Mesothelial cell of epicardium (in vitro differentiated cells): Measurements from ENCODE around the gene ADRA2C. TPM values are rescaled to one million over a fixed set of nuclear protein-coding genes. Genes with fewer than 3 reads are reported as not detected.

Experiments used
- DNase-seq, 2 experiments: peaks; one replicate each; pipeline ENCODE4 v3.0.0; 2021; ENCODE audit warnings: low spot score in 2 of 2; ENCODE audit not compliant: unreplicated experiment in 2 of 2
- H3K27ac Mint-ChIP-seq: 2 replicates; pipeline ENCODE4 v1.8.0; 2021; ENCODE audit warnings: mixed read lengths
- H3K27me3 Mint-ChIP-seq: 2 replicates; pipeline ENCODE4 v1.8.0; 2021; ENCODE audit warnings: low read depth, mixed read lengths
- H3K36me3 Mint-ChIP-seq: 2 replicates; pipeline ENCODE4 v1.8.0; 2021; ENCODE audit warnings: mixed read lengths
- H3K4me1 Mint-ChIP-seq: 2 replicates; pipeline ENCODE4 v1.8.0; 2021; ENCODE audit warnings: mixed read lengths
- H3K4me3 Mint-ChIP-seq: 2 replicates; pipeline ENCODE4 v1.8.0; 2021; ENCODE audit warnings: mild to moderate bottlenecking, moderate library complexity, mixed read lengths
- H3K9me3 Mint-ChIP-seq: 2 replicates; pipeline ENCODE4 v1.8.0; 2021; ENCODE audit warnings: mixed read lengths
- total RNA-seq: library from RNA; stranded (reverse); gene quantifications from 3 replicates; pipeline ENCODE4 v1.2.1, GENCODE V29; 2021
- TF ChIP-seq, protein P1 (sequence below): fragments of 200-600 bp; sonication (generic); IDR thresholded peaks from one replicate; pipeline ENCODE4 v1.5.0; 2021; ENCODE audit warnings: antibody characterized with exemption; ENCODE audit not compliant: unreplicated experiment

The ADRA2C gene
- 1.8 to 2.1 TPM (median 1.9 TPM) in 3 replicates for total RNA-seq

DNA sequence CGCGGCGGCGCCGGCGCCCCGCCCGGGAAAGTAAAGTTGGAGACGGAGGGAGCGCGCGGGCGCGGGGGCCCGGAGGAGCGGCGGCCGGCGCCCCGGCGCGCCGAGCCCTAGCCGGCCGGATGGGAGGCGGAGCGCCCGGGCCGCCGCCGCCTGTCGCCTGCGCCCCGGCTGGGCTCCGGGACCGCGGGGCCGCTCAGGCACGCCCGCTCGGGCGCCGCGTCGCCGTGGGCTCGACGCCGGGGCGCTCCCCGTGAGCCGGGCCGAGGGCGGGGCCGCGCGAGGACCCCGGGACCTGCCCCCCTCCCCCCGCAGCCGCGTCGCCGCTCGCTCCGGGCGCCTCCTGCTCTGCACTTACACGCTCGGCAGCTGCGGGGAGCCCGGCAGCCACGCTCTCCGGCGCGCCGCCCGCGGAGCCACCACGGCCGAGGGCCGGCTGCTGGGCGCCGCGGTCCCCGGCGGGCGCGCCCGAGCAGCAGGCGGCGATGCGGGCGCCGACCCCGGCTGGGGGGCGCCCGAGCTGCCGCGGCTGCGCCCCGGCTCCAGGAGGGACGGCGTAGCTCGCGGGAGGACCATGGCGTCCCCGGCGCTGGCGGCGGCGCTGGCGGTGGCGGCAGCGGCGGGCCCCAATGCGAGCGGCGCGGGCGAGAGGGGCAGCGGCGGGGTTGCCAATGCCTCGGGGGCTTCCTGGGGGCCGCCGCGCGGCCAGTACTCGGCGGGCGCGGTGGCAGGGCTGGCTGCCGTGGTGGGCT is at the start of gene ADRA2C:
Gene ADRA2C, plus strand, starts transcription at position 350 of the 749 bp plus-strand sequence. Its CDS starts 222 bp downstream, at position 572.
- Mint-ChIP-seq H3K4me3 (peak within 1 kb of the TSS; percentile 75), H3K27ac (no peak within 1 kb of the TSS), H3K27me3 (peaks cover 71% of the 10 kb centered on the region), H3K36me3 (no peaks in the 10 kb centered on the region), H3K9me3 (no peaks in the 10 kb centered on the region), H3K4me1 (peaks cover 7% of the 10 kb centered on the region)
- peak in 1 of 2 experiments; percentile 52 for DNase-seq
- TF ChIP-seq, protein P1, sequence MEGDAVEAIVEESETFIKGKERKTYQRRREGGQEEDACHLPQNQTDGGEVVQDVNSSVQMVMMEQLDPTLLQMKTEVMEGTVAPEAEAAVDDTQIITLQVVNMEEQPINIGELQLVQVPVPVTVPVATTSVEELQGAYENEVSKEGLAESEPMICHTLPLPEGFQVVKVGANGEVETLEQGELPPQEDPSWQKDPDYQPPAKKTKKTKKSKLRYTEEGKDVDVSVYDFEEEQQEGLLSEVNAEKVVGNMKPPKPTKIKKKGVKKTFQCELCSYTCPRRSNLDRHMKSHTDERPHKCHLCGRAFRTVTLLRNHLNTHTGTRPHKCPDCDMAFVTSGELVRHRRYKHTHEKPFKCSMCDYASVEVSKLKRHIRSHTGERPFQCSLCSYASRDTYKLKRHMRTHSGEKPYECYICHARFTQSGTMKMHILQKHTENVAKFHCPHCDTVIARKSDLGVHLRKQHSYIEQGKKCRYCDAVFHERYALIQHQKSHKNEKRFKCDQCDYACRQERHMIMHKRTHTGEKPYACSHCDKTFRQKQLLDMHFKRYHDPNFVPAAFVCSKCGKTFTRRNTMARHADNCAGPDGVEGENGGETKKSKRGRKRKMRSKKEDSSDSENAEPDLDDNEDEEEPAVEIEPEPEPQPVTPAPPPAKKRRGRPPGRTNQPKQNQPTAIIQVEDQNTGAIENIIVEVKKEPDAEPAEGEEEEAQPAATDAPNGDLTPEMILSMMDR: no peak

DNA sequence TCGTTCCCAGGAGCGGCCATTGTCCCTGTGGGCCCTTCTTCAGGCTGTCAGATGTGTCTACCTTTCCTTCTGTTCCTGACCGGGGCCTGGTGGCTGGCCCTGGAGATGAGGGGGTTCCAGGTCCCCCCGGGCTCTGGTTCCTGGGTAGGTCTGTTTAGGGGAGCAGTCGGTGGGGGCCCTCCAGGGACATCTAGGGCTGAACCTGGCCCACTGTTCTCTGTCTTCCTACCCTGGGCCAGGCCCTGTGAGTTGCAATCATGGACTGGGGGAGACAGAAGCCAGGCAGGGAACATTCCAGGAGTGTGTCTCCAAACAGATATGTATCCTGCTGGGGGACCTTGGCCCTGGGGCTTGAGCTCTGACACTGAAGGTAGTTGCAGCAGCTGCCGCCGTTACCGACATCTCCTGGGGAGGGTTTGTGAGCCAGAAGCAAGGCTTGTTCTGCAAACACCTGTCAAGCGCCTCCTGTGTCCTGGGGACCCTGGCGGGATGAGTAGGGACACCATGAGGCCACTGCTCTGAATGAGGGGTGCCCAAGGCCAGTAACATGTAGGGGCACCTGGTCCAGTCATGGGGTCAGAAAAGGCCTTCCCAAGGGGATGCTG is 49.5 kb upstream of the ADRA2C start:
- Mint-ChIP-seq H3K9me3 (peaks cover 15% of the 10 kb centered on the region), H3K4me1 (peaks cover 18% of the 10 kb centered on the region)
- DNase-seq: no peak

DNA sequence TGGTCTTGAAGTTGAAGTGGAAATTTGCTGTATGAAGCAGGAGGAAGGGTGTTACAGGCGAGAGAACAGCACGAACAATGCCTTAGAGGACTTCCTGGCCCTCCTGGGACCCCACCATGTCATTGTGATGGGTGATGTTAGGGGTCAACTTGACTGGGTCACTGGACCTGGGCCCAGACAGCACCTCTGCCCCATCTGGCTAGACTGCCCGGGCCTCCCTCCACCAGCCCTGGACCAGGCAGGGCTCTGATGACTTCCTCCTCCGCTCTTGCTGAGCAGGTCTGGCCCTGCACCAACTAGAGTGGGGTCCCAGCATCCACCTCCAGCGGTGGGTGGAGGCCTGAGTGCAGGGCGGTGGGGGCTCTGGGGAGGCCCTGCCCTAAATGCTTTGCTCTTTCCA is 48.9 kb upstream of the ADRA2C start:
- Mint-ChIP-seq H3K4me1 (peaks cover 19% of the 10 kb centered on the region), H3K27ac (no peak overlapping the region), H3K27me3 (peaks cover 26% of the 10 kb centered on the region), H3K36me3 (peaks cover 5% of the 10 kb centered on the region), H3K4me3 (no peak overlapping the region), H3K9me3 (peaks cover 15% of the 10 kb centered on the region)
- TF ChIP-seq, protein P1: no peak
- no peak for DNase-seq

More for the DNA sequence above, 49.5 kb upstream of the ADRA2C start:
- Mint-ChIP-seq H3K27me3 (peaks cover 24% of the 10 kb centered on the region), H3K27ac (no peak overlapping the region), H3K36me3 (peaks cover 5% of the 10 kb centered on the region), H3K4me3 (no peak overlapping the region)
- TF ChIP-seq, protein P1: no peak

DNA sequence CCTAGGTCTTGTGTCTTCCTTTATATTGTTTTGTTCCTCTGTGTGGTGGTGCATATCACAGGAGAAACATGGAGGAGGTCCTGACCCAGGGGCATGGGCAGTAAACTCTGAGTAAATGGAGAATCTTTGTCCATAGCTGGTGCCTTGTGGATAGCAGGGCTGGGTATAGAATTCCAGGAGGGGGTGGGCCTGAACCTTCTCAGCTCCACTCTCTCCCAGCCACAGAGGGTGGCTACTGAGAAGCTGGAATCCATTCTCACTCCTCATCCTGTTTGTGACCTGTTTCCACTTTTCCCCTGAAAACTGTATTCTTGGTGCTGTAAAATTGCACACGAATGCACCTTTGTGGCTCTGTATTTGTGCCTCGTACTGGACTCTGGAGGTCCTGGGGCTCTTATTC is 47.7 kb upstream of the ADRA2C start:
- TF ChIP-seq, protein P1: no peak
- no peak for DNase-seq
- peaks cover 15% of the 10 kb centered on the region for H3K9me3 Mint-ChIP-seq
- no peak overlapping the region for H3K27ac Mint-ChIP-seq
- H3K36me3 Mint-ChIP-seq: peaks cover 5% of the 10 kb centered on the region
- H3K4me3 Mint-ChIP-seq: no peak overlapping the region
- H3K27me3 Mint-ChIP-seq: peaks cover 33% of the 10 kb centered on the region
- peaks cover 19% of the 10 kb centered on the region for H3K4me1 Mint-ChIP-seq

DNA sequence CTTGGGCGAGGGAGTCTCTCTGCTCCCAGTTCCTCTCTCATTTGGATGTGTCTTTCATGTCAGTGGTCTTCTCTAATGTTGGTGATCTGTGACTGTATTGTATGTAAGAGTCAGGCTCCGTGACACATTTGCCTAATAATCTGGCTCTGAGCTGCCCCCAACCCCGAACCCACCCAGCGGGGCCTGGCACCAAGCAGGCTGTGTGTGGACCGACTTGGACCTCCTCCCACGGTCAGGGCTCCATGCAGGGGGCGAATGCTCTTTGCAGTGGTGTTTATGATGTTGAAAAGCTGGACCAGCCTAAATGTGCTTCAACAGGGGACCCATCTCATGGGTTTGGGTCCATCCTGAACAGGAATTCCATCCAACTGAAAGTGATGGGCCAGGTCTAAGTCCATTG is 47.0 kb upstream of the ADRA2C start:
- H3K9me3 Mint-ChIP-seq: peaks cover 15% of the 10 kb centered on the region
- no peak for DNase-seq
- H3K4me1 Mint-ChIP-seq: peaks cover 19% of the 10 kb centered on the region
- H3K36me3 Mint-ChIP-seq: peaks cover 5% of the 10 kb centered on the region
- no peak overlapping the region for H3K4me3 Mint-ChIP-seq
- H3K27ac Mint-ChIP-seq: no peak overlapping the region
- peaks cover 41% of the 10 kb centered on the region for H3K27me3 Mint-ChIP-seq
- TF ChIP-seq, protein P1: no peak
